K562 (cell line): ENCODE results near the gene NEMP1. TPM values are rescaled to one million over a fixed set of nuclear protein-coding genes. Genes with fewer than 3 reads are reported as not detected.
A peak's percentile ranks its signal among the peaks of the same experiment; 100 is the strongest.

Source experiments
- ATF7 ChIP-seq: fragments of 450-650 bp; IDR thresholded peaks from 2 replicates; pipeline ENCODE4 v1.7.1; 2014; ENCODE audit warnings: mild to moderate bottlenecking, moderate library complexity
- ESRRA ChIP-seq: fragments of 450-650 bp; IDR thresholded peaks from 2 replicates; pipeline ENCODE4 v1.6.1; 2014; ENCODE audit warnings: low read depth, mild to moderate bottlenecking, moderate library complexity, borderline replicate concordance
- EWSR1 ChIP-seq: fragments of 450-650 bp; IDR thresholded peaks from 2 replicates; pipeline ENCODE4 v1.6.1; 2018; ENCODE audit warnings: borderline replicate concordance, mild to moderate bottlenecking, low read depth, moderate library complexity; ENCODE audit not compliant: partially characterized antibody
- FOSL1 ChIP-seq: fragments of 200-800 bp; sonication (Bioruptor generic); conservative IDR thresholded peaks from 2 replicates; pipeline ENCODE4 v1.6.1; 2016; ENCODE audit warnings: missing genetic modification characterization, missing compliant biosample characterization
- JUN ChIP-seq, 2 experiments: sonication (generic) in 1 of 2; formaldehyde crosslinking in 1 of 2; IDR thresholded peaks; 2 replicates each; pipeline versions ENCODE4 v1.6.1 to v1.8.0; 2012 to 2022; ENCODE audit warnings: borderline replicate concordance in 2 of 2, mild to moderate bottlenecking in 2 of 2, improper control_type of control experiment in 1 of 2, low read depth in 1 of 2, low read length in 1 of 2, missing genetic modification reagents in 1 of 2
- KDM1A ChIP-seq, 2 experiments: fragments of 450-650 bp; IDR thresholded peaks; 2 replicates each; pipeline ENCODE4 v1.6.1; 2016; ENCODE audit warnings: mild to moderate bottlenecking in 2 of 2
- NCOR1 ChIP-seq: fragments of 450-650 bp; IDR thresholded peaks from 2 replicates; pipeline ENCODE4 v1.6.1; 2016; ENCODE audit warnings: mild to moderate bottlenecking, moderate library complexity
- POLR2AphosphoS5 ChIP-seq: IDR thresholded peaks from 2 replicates; pipeline ENCODE4 v1.6.1; 2011; ENCODE audit warnings: mild to moderate bottlenecking, low read depth, low read length, moderate library complexity; ENCODE audit not compliant: control insufficient read depth, insufficient read depth
- POLR2G ChIP-seq: fragments of 200-400 bp; formaldehyde crosslinking; IDR thresholded peaks from 2 replicates; pipeline ENCODE4 v1.6.1; 2017; ENCODE audit warnings: low read depth, mild to moderate bottlenecking, antibody characterized with exemption, low read length, moderate library complexity
- RB1 ChIP-seq: fragments of 450-650 bp; IDR thresholded peaks from 2 replicates; pipeline ENCODE4 v1.6.1; 2017; ENCODE audit warnings: low read depth, mild to moderate bottlenecking
- RBM17 ChIP-seq: fragments of 200-400 bp; formaldehyde crosslinking; IDR thresholded peaks from 2 replicates; pipeline ENCODE4 v1.6.1; 2017; ENCODE audit warnings: low read depth, mild to moderate bottlenecking, low read length, borderline replicate concordance
- SMARCE1 ChIP-seq: fragments of 450-650 bp; IDR thresholded peaks from 2 replicates; pipeline ENCODE4 v1.7.1; 2016; ENCODE audit warnings: mild to moderate bottlenecking
- TEAD4 ChIP-seq, 2 experiments: sonication (generic) in 1 of 2; formaldehyde crosslinking in 1 of 2; IDR thresholded peaks; 2 replicates each; pipeline versions ENCODE4 v1.6.1 to v1.8.0; 2012 to 2022; ENCODE audit warnings: borderline replicate concordance in 1 of 2, inconsistent platforms in 1 of 2, low read length in 1 of 2, mild to moderate bottlenecking in 1 of 2, missing genetic modification reagents in 1 of 2
- U2AF2 ChIP-seq: fragments of 200-400 bp; formaldehyde crosslinking; optimal IDR thresholded peaks from 2 replicates; pipeline ENCODE3; 2017; ENCODE audit warnings: low read depth, mild to moderate bottlenecking, low read length
- YY1 ChIP-seq, 3 experiments: IDR thresholded peaks; 2 replicates each; pipeline ENCODE4 v1.6.1; 2011; ENCODE audit warnings: low read length in 2 of 3, mild to moderate bottlenecking in 2 of 3, moderate library complexity in 2 of 3, borderline replicate concordance in 1 of 3, control low read depth in 1 of 3, low read depth in 1 of 3; ENCODE audit not compliant: insufficient read depth in 3 of 3, insufficient replicate concordance in 2 of 3, control insufficient read depth in 1 of 3, insufficient read length in 1 of 3; ENCODE audit errors: extremely low read depth in 1 of 3
- ZNF766 ChIP-seq: fragments of 200-800 bp; sonication (Bioruptor generic); conservative IDR thresholded peaks from 2 replicates; pipeline ENCODE4 v1.6.1; 2016; ENCODE audit warnings: missing genetic modification characterization, missing compliant biosample characterization
- polyA plus RNA-seq, 8 experiments: library from polyadenylated mRNA; depleted of rRNA in 4 of 8; stranded (reverse) in 5 of 8; unstranded in 3 of 8; fragments of >200 nt; fragmentation: Nextera tagmentation in 2 of 8; fragmentation: Illumina TruSeq in 1 of 8; extraction: Ambion mirVana in 2 of 8; extraction: Trizol in 1 of 8; gene quantifications; 2 replicates each; pipeline versions ENCODE4 v1.2.1 to v1.2.3, GENCODE V29; 2011 to 2014; ENCODE audit warnings: inconsistent platforms in 1 of 8, missing spikeins in 1 of 8
- total RNA-seq, 7 experiments: library from RNA; depleted of rRNA in 6 of 7; stranded (reverse); fragments of >200 nt in 6 of 7; fragmentation: Illumina TruSeq in 2 of 7; extraction: Trizol in 2 of 7; gene quantifications; 2 replicates each; pipeline versions ENCODE4 v1.2.1 to v1.2.3, GENCODE V29; 2011 to 2021; ENCODE audit warnings: low replicate concordance in 1 of 7
- TF ChIP-seq, protein P1 (sequence below): fragments of 450-650 bp; conservative IDR thresholded peaks from 2 replicates; pipeline ENCODE4 v1.6.1; 2016; ENCODE audit warnings: missing genetic modification characterization, low read depth, mild to moderate bottlenecking, control low read depth, missing compliant biosample characterization
- TF ChIP-seq, protein P2 (sequence below): fragments of 450-650 bp; formaldehyde crosslinking; IDR thresholded peaks from 2 replicates; pipeline ENCODE4 v1.4.0; 2022; ENCODE audit warnings: missing genetic modification characterization
- TF ChIP-seq, protein P3 (sequence below): fragments of 450-650 bp; IDR thresholded peaks from 2 replicates; pipeline ENCODE4 v1.6.1; 2016

NEMP1 gene
- total and polyA plus RNA-seq, 9 of the 15 experiments (the other 6 are each of a cell fraction or from before 2014, with no cell fraction given): 9.5 to 82.2 (median 41.2) TPM

DNA sequence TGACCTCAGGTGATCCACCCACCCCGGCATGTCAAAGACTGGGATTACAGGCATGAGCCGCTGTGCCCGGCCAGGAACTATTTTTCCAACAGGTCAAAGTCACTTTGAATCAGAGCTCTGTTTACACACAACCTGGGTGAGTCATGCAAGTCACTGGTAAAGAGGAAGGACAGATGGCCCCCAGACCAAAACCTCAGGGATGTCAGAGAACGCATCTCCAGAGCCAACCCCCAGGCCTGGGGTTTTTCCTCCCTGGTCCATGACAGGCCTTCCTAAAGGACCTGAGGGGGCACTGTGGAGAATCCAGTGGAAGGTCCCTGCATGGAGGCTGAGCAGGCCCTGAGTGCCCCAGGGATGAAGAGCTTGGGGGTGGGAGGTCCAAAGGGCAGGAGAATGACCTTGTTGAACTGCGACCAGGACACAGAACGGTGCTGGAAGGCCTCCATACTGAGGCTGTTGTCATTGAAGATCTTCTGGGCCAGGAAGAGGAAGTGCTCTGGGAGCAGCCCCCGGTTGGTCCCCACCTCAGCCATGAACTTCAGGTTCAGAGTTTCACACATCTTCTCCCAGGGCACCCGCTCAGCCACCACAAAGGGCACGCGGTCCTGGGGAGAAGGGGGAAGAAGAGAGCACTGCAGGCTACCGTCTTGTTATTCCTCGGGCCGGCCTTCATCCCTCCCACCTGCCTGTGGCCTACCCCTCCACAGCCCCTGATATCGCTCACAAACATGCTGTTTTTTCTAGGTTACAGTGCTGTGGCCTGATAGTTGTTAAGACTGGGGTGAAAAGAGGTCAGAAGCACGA is 23.5 kb upstream of the NEMP1 start (continued):
- peak; percentile 57 for TF ChIP-seq TEAD4 (IDR thresholded peaks at IDR 0.05; ENCODE audit: low read length)
- no peak for TF ChIP-seq TEAD4 (CRISPR knock-in tag; IDR thresholded peaks at IDR 0.05; ENCODE audit: borderline replicate concordance)
- peak; percentile 72 for TF ChIP-seq FOSL1 (tag)
- TF ChIP-seq, protein P1, sequence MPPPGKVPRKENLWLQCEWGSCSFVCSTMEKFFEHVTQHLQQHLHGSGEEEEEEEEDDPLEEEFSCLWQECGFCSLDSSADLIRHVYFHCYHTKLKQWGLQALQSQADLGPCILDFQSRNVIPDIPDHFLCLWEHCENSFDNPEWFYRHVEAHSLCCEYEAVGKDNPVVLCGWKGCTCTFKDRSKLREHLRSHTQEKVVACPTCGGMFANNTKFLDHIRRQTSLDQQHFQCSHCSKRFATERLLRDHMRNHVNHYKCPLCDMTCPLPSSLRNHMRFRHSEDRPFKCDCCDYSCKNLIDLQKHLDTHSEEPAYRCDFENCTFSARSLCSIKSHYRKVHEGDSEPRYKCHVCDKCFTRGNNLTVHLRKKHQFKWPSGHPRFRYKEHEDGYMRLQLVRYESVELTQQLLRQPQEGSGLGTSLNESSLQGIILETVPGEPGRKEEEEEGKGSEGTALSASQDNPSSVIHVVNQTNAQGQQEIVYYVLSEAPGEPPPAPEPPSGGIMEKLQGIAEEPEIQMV: 0 out of 2 replicates have a peak, but pooled peaks have one; percentile 19
- TF ChIP-seq JUN (IDR thresholded peaks at IDR 0.05; ENCODE audit: borderline replicate concordance, low read depth, low read length): peak; percentile 61; the same call in 1 of the 2 replicates
- no peak for TF ChIP-seq JUN (CRISPR knock-in tag; IDR thresholded peaks at IDR 0.05; ENCODE audit: borderline replicate concordance)
- TF ChIP-seq, protein P2, sequence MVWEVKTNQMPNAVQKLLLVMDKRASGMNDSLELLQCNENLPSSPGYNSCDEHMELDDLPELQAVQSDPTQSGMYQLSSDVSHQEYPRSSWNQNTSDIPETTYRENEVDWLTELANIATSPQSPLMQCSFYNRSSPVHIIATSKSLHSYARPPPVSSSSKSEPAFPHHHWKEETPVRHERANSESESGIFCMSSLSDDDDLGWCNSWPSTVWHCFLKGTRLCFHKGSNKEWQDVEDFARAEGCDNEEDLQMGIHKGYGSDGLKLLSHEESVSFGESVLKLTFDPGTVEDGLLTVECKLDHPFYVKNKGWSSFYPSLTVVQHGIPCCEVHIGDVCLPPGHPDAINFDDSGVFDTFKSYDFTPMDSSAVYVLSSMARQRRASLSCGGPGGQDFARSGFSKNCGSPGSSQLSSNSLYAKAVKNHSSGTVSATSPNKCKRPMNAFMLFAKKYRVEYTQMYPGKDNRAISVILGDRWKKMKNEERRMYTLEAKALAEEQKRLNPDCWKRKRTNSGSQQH (CRISPR knock-in tag): 0 out of 2 replicates have a peak, but pooled peaks have one; percentile 18
- no peak for TF ChIP-seq EWSR1
- TF ChIP-seq POLR2AphosphoS5: peak; percentile 66; the same call in 1 of the 2 replicates
- TF ChIP-seq ZNF766 (CRISPR knock-in tag): no peak; the same call in 1 of the 2 replicates
- TF ChIP-seq ESRRA: peak; percentile 80; the same call in 1 of the 2 replicates
- TF ChIP-seq KDM1A (IDR thresholded peaks at IDR 0.05): peak; percentile 84
- no peak for TF ChIP-seq U2AF2
- 0 out of 2 replicates have a peak, but pooled peaks have one; percentile 20 for TF ChIP-seq POLR2G
- TF ChIP-seq YY1 (IDR thresholded peaks at IDR 0.05; ENCODE audit: borderline replicate concordance in 1 of 3, control insufficient read depth in 1 of 3, extremely low read depth in 1 of 3, insufficient read depth in 3 of 3, insufficient read length in 1 of 3, insufficient replicate concordance in 2 of 3, low read depth in 1 of 3, low read length in 2 of 3): peak in 1 of 3 experiments; percentile 18
- peak; percentile 67; the same call in 1 of the 2 replicates for TF ChIP-seq SMARCE1
- no peak for TF ChIP-seq ATF7
- no peak for TF ChIP-seq RBM17
- no peak for TF ChIP-seq RB1
- TF ChIP-seq, protein P3, sequence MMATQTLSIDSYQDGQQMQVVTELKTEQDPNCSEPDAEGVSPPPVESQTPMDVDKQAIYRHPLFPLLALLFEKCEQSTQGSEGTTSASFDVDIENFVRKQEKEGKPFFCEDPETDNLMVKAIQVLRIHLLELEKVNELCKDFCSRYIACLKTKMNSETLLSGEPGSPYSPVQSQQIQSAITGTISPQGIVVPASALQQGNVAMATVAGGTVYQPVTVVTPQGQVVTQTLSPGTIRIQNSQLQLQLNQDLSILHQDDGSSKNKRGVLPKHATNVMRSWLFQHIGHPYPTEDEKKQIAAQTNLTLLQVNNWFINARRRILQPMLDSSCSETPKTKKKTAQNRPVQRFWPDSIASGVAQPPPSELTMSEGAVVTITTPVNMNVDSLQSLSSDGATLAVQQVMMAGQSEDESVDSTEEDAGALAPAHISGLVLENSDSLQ: 0 out of 2 replicates have a peak, but pooled peaks have one; percentile 6
- TF ChIP-seq NCOR1: peak; percentile 82
